ENCODE results near the gene TINAG. TPM values are rescaled to one million over a fixed set of nuclear protein-coding genes. Genes with fewer than 3 reads are reported as not detected.

The TINAG gene
- polyA plus RNA-seq, result 10 to 100 TPM; 13.4 to 31.6 (median 18.5) TPM
- long read RNA-seq, donor 1, transcript TINAG-201 (11 exons, 1,754 nt), result major isoform, 6 of 17 reads
- long read RNA-seq, donor 1, transcript TINAG-202 (4 exons, 692 nt), result major isoform, 6 of 17 reads
- long read RNA-seq, donor 1, partial matches to known transcripts, result 5 of 17 reads
- long read RNA-seq, donor 1, other reads (novel, unspliced or antisense), result 0 of 17 reads
- long read RNA-seq, donor 2, partial matches to known transcripts, result 5 of 6 reads
- long read RNA-seq, donor 2, other reads (novel, unspliced or antisense), result 0 of 6 reads
- long read RNA-seq, donor 3, partial matches to known transcripts, result 0 of 1 reads
- long read RNA-seq, donor 3, other reads (novel, unspliced or antisense), result 0 of 1 reads
- long read RNA-seq, donor 4, result 0 reads
- long read RNA-seq, donor 5, partial matches to known transcripts, result 0 of 2 reads
- long read RNA-seq, donor 5, other reads (novel, unspliced or antisense), result 0 of 2 reads
- long read RNA-seq, donor 6, partial matches to known transcripts, result 6 of 7 reads
- long read RNA-seq, donor 6, other reads (novel, unspliced or antisense), result 0 of 7 reads
- long read RNA-seq, donor 7, result 0 reads
- long read RNA-seq, donor 8, result 0 reads
- long read RNA-seq, donor 9, partial matches to known transcripts, result 0 of 1 reads
- long read RNA-seq, donor 9, other reads (novel, unspliced or antisense), result 0 of 1 reads
- long read RNA-seq, donor 10, partial matches to known transcripts, result 0 of 3 reads
- long read RNA-seq, donor 10, other reads (novel, unspliced or antisense), result 0 of 3 reads

- peaks cover 0 to 5% (median 0%) of the 10 kb centered on the region in 3 donors for H3K4me1 ChIP-seq (ENCODE audit: control insufficient read depth in 3 of 3, insufficient read depth in 2 of 3, low read depth in 1 of 3, low read length in 2 of 3)
- peak within 1 kb of the TSS in 2 of 3 donors; percentile 56 for H3K4me3 ChIP-seq (ENCODE audit: low read depth in 1 of 3, low read length in 3 of 3)
- H3K36me3 ChIP-seq (ENCODE audit: control insufficient read depth in 3 of 3, insufficient read depth in 2 of 3, low read depth in 1 of 3, low read length in 3 of 3), result no peaks in the 10 kb centered on the region
- no peaks in the 10 kb centered on the region for H3K9me3 ChIP-seq (ENCODE audit: control insufficient read depth in 2 of 2, insufficient read depth in 1 of 2, low read depth in 1 of 2, low read length in 1 of 2)
- H3K27ac ChIP-seq (ENCODE audit: low read depth in 1 of 3, low read length in 2 of 3), result peak within 1 kb of the TSS; percentile 28 to 83 (median 77)
- DNase-seq (peak; percentile 30 to 53), FAIRE-seq (no peak)
- H3K27me3 ChIP-seq (ENCODE audit: control insufficient read depth in 3 of 3, insufficient read depth in 3 of 3, low read length in 3 of 3), result no peaks in the 10 kb centered on the region
- WGBS, 3 donors, result 23 to 57% (median 37%) methylated on average over 10 of the region's 10 CpGs
Observed at GRCh38 chr6:54308289-54308985, at the start of gene TINAG. Gene TINAG (plus strand): TSS chr6:54308441. CDS start chr6:54308551, 110 bp downstream.

DNA sequence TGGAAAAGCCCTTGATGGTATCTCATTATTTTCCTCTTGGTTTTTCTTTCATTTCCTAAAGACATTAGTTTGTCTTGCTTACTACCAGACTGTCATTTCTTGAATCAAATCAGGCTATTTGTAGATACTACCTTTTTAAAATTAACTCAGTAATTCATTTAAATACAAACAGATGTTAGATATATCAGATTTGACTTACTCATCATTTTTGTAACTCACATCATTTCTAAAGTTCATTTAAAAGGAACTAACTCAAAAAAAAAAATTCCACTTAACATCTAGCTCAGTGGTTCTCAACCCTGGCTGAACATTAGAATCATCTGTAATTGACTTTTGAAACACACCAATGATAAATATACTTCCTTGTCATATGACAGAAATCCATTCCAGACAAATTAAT, 48.2 kb upstream of the TINAG start:
- Histone ChIP-seq H3K4me3 (ENCODE audit: low read depth in 1 of 3, low read length in 3 of 3) (no peak overlapping the region), H3K4me1 (ENCODE audit: control insufficient read depth in 3 of 3, insufficient read depth in 2 of 3, low read depth in 1 of 3, low read length in 2 of 3) (peaks cover 0 to 14% (median 0%) of the 10 kb centered on the region in 3 donors), H3K27me3 (ENCODE audit: control insufficient read depth in 3 of 3, insufficient read depth in 3 of 3, low read length in 3 of 3) (no peaks in the 10 kb centered on the region), H3K36me3 (ENCODE audit: control insufficient read depth in 3 of 3, insufficient read depth in 2 of 3, low read depth in 1 of 3, low read length in 3 of 3) (no peaks in the 10 kb centered on the region), H3K9me3 (ENCODE audit: control insufficient read depth in 2 of 2, insufficient read depth in 1 of 2, low read depth in 1 of 2, low read length in 1 of 2) (no peaks in the 10 kb centered on the region), H3K27ac (ENCODE audit: low read depth in 1 of 3, low read length in 2 of 3) (no peak overlapping the region)
- no peak for DNase-seq
- FAIRE-seq, result no peak

GRCh38 chr6:54262499-54262898, 45.7 kb upstream of the TINAG start:
- WGBS, 3 donors, result 22 to 33% (median 23%) methylated on average over 1 of the region's 1 CpG
- no peaks in the 10 kb centered on the region for H3K27me3 ChIP-seq (ENCODE audit: control insufficient read depth in 3 of 3, insufficient read depth in 3 of 3, low read length in 3 of 3)
- peaks cover 0 to 14% (median 0%) of the 10 kb centered on the region in 3 donors for H3K4me1 ChIP-seq (ENCODE audit: control insufficient read depth in 3 of 3, insufficient read depth in 2 of 3, low read depth in 1 of 3, low read length in 2 of 3)
- no peaks in the 10 kb centered on the region for H3K9me3 ChIP-seq (ENCODE audit: control insufficient read depth in 2 of 2, insufficient read depth in 1 of 2, low read depth in 1 of 2, low read length in 1 of 2)
- H3K27ac ChIP-seq (ENCODE audit: low read depth in 1 of 3, low read length in 2 of 3), result no peak overlapping the region
- no peak for DNase-seq
- H3K36me3 ChIP-seq (ENCODE audit: control insufficient read depth in 3 of 3, insufficient read depth in 2 of 3, low read depth in 1 of 3, low read length in 3 of 3), result no peaks in the 10 kb centered on the region
- no peak overlapping the region for H3K4me3 ChIP-seq (ENCODE audit: low read depth in 1 of 3, low read length in 3 of 3)
- FAIRE-seq, result no peak

GRCh38 chr6:54262971-54263370, 45.3 kb upstream of the TINAG start:
- FAIRE-seq (no peak), DNase-seq (peak; percentile 9 to 64)
- H3K27me3 ChIP-seq (ENCODE audit: control insufficient read depth in 3 of 3, insufficient read depth in 3 of 3, low read length in 3 of 3), result no peaks in the 10 kb centered on the region
- WGBS, 3 donors, result 13 to 57% (median 24%) methylated on average over 2 of the region's 2 CpGs
- no peak overlapping the region for H3K27ac ChIP-seq (ENCODE audit: low read depth in 1 of 3, low read length in 2 of 3)
- H3K9me3 ChIP-seq (ENCODE audit: control insufficient read depth in 2 of 2, insufficient read depth in 1 of 2, low read depth in 1 of 2, low read length in 1 of 2), result no peaks in the 10 kb centered on the region
- H3K36me3 ChIP-seq (ENCODE audit: control insufficient read depth in 3 of 3, insufficient read depth in 2 of 3, low read depth in 1 of 3, low read length in 3 of 3), result no peaks in the 10 kb centered on the region
- H3K4me1 ChIP-seq (ENCODE audit: control insufficient read depth in 3 of 3, insufficient read depth in 2 of 3, low read depth in 1 of 3, low read length in 2 of 3), result peaks cover 0 to 14% (median 0%) of the 10 kb centered on the region in 3 donors
- H3K4me3 ChIP-seq (ENCODE audit: low read depth in 1 of 3, low read length in 3 of 3), result no peak overlapping the region

- H3K4me1 ChIP-seq (ENCODE audit: control insufficient read depth in 3 of 3, insufficient read depth in 2 of 3, low read depth in 1 of 3, low read length in 2 of 3), result peaks cover 0 to 14% (median 0%) of the 10 kb centered on the region in 3 donors
- FAIRE-seq (no peak), DNase-seq (no peak)
- H3K9me3 ChIP-seq (ENCODE audit: control insufficient read depth in 2 of 2, insufficient read depth in 1 of 2, low read depth in 1 of 2, low read length in 1 of 2), result no peaks in the 10 kb centered on the region
- H3K27me3 ChIP-seq (ENCODE audit: control insufficient read depth in 3 of 3, insufficient read depth in 3 of 3, low read length in 3 of 3), result no peaks in the 10 kb centered on the region
- WGBS, 3 donors, result 94 to 95% (median 95%) methylated on average over 4 of the region's 4 CpGs
- no peaks in the 10 kb centered on the region for H3K36me3 ChIP-seq (ENCODE audit: control insufficient read depth in 3 of 3, insufficient read depth in 2 of 3, low read depth in 1 of 3, low read length in 3 of 3)
- no peak overlapping the region for H3K27ac ChIP-seq (ENCODE audit: low read depth in 1 of 3, low read length in 2 of 3)
- no peak overlapping the region for H3K4me3 ChIP-seq (ENCODE audit: low read depth in 1 of 3, low read length in 3 of 3)
Observed at GRCh38 chr6:54264581-54265272, 43.5 kb upstream of the TINAG start.

DNA sequence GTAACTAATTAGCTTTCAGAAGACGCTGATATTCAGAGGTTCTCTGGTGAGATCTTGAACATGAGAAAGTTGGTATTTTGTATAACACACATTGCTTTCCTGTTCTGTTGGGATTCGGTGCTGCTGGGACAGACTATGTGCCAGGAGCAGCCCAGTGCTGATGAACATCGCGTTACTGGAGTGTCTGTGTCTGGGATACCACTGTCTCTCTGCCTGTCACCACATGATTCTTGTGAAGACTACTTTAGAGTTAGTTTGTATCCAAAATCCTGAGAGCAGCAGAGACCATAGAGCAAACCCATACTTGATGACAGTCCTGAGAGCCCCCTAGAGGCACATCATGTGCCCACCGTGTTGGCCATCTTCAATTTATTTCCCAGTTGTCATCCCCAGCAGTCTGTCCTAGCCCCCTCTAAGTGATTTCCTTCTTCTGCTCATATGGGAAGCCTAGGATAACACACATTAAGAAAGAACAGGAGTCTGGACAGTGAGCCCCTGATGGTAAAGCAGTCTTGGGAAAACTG, 41.8 kb upstream of the TINAG start:
- Histone ChIP-seq H3K36me3 (ENCODE audit: control insufficient read depth in 3 of 3, insufficient read depth in 2 of 3, low read depth in 1 of 3, low read length in 3 of 3) (no peaks in the 10 kb centered on the region), H3K27me3 (ENCODE audit: control insufficient read depth in 3 of 3, insufficient read depth in 3 of 3, low read length in 3 of 3) (no peaks in the 10 kb centered on the region)

DNA sequence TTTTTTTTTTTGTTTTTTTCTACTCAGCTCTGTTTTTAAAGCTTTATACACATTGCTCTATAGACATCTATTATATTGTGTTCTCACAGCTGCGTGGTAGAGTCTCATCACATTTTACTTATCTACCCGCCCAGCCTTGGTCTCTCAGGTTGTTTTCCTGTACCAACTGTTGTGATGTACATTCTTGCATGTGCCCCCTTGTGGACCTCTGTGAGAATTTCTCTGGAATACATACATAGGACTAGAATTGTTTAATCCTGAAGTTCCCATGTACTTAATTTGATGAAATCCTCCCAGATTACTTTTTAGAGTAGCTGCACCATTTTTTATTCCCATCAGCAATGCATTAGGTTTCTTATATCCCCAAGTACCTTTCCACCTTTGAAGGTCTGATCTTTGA, 40.4 kb upstream of the TINAG start:
- Histone ChIP-seq H3K27me3 (ENCODE audit: control insufficient read depth in 3 of 3, insufficient read depth in 3 of 3, low read length in 3 of 3) (no peaks in the 10 kb centered on the region), H3K4me1 (ENCODE audit: control insufficient read depth in 3 of 3, insufficient read depth in 2 of 3, low read depth in 1 of 3, low read length in 2 of 3) (peaks cover 0 to 6% (median 0%) of the 10 kb centered on the region in 3 donors), H3K27ac (ENCODE audit: low read depth in 1 of 3, low read length in 2 of 3) (no peak overlapping the region), H3K4me3 (ENCODE audit: low read depth in 1 of 3, low read length in 3 of 3) (no peak overlapping the region), H3K9me3 (ENCODE audit: control insufficient read depth in 2 of 2, insufficient read depth in 1 of 2, low read depth in 1 of 2, low read length in 1 of 2) (no peaks in the 10 kb centered on the region), H3K36me3 (ENCODE audit: control insufficient read depth in 3 of 3, insufficient read depth in 2 of 3, low read depth in 1 of 3, low read length in 3 of 3) (no peaks in the 10 kb centered on the region)
- DNase-seq (peak; percentile 57 to 66), FAIRE-seq (no peak)
- WGBS, 3 donors, result 22 to 43% (median 28%) methylated on average over 2 of the region's 2 CpGs

More for the DNA sequence above, 41.8 kb upstream of the TINAG start:
- no peaks in the 10 kb centered on the region for H3K9me3 ChIP-seq (ENCODE audit: control insufficient read depth in 2 of 2, insufficient read depth in 1 of 2, low read depth in 1 of 2, low read length in 1 of 2)
- WGBS, 3 donors, result 79 to 95% (median 82%) methylated on average over 5 of the region's 5 CpGs
- H3K27ac ChIP-seq (ENCODE audit: low read depth in 1 of 3, low read length in 2 of 3), result no peak overlapping the region
- DNase-seq, result no peak
- peaks cover 0 to 8% (median 0%) of the 10 kb centered on the region in 3 donors for H3K4me1 ChIP-seq (ENCODE audit: control insufficient read depth in 3 of 3, insufficient read depth in 2 of 3, low read depth in 1 of 3, low read length in 2 of 3)
- no peak for FAIRE-seq
- H3K4me3 ChIP-seq (ENCODE audit: low read depth in 1 of 3, low read length in 3 of 3), result no peak overlapping the region

Measured in small intestine (tissue), 16 donors.